ENCODE data around the gene PTK7. TPM values are rescaled to one million over a fixed set of nuclear protein-coding genes. Genes with fewer than 3 reads are reported as not detected.
"Not testable (repeated sequence)": the region's sequence is repeated elsewhere in the genome, so short reads cannot be mapped to it uniquely, and the experiment has no call there.

PTK7 gene
- total and polyA plus RNA-seq, 2 donors (not counting 1 experiment from before 2014, with no cell fraction given) = not detected

GRCh38 chr6:43078691-43079090 is 2.6 kb downstream of the PTK7 start:
- no peak for DNase-seq
- ChIA-PET POLR2A (no interaction called here), CTCF (no interaction called here)
- Histone ChIP-seq H3K9me3 (ENCODE audit: control extremely low read depth in 1 of 3, control insufficient read depth in 2 of 3, insufficient read depth in 1 of 3, low read length in 2 of 3) (peaks cover 0 to 4% (median 0%) of the 10 kb centered on the region in 3 donors), H3K4me3 (ENCODE audit: control extremely low read depth in 1 of 5, extremely low read depth in 1 of 5, insufficient read depth in 1 of 5, low read depth in 2 of 5, low read length in 4 of 5) (no peak overlapping the region), H3K27ac (ENCODE audit: low read length in 2 of 2) (no peak overlapping the region), H2AFZ (ENCODE audit: insufficient read depth, low read depth, low read length, poor library complexity, severe bottlenecking) (no peak overlapping the region), H3K4me1 (ENCODE audit: control insufficient read depth in 2 of 2, insufficient read depth in 2 of 2, low read length in 2 of 2) (peaks cover 14 to 15% of the 10 kb centered on the region in 2 donors), H3K27me3 (replicated peaks in 1 of 4; ENCODE audit: control extremely low read depth in 1 of 4, control insufficient read depth in 3 of 4, insufficient read depth in 4 of 4, low read length in 3 of 4) (peaks cover 0 to 26% (median 10%) of the 10 kb centered on the region in 4 experiments), H3K36me3 (replicated peaks in 1 of 2; ENCODE audit: control extremely low read depth in 1 of 2, control insufficient read depth in 1 of 2, extremely low read depth in 1 of 2, insufficient read depth in 2 of 2, low read length in 1 of 2) (peaks cover 0 to 3% of the 10 kb centered on the region in 2 experiments), H4K20me1 (ENCODE audit: control insufficient read depth, insufficient read depth, low read length, poor library complexity, severe bottlenecking) (no peaks in the 10 kb centered on the region), H3K4me2 (replicated peaks; ENCODE audit: low read depth, low read length, poor library complexity, severe bottlenecking) (no peak overlapping the region), H3K79me2 (ENCODE audit: control insufficient read depth, insufficient read depth, low read length) (no peaks in the 10 kb centered on the region), H3K9ac (ENCODE audit: low read length) (no peak overlapping the region)
- no CpG with 5 or more reads among the region's 2 CpGs for WGBS (ENCODE audit: insufficient coverage)
- Mint-ChIP-seq H3K27ac (no peak overlapping the region), H3K9me3 (ENCODE audit: insufficient read depth) (no peaks in the 10 kb centered on the region), H3K4me1 (peaks cover 12% of the 10 kb centered on the region), H3K27me3 (peaks cover 33% of the 10 kb centered on the region), H3K4me3 (no peak overlapping the region)
- TF ChIP-seq CTCF (IDR thresholded peaks at IDR 0.05) (no peak), EZH2 (IDR thresholded peaks at IDR 0.05; ENCODE audit: borderline replicate concordance, insufficient read depth, low read depth, low read length, poor library complexity, severe bottlenecking) (no peak)
- no peak for ATAC-seq (ENCODE audit: low read depth)
- intact Hi-C loops (cut with micrococcal nuclease) = no loop called here

- Histone ChIP-seq H3K4me2 (replicated peaks; ENCODE audit: low read depth, low read length, poor library complexity, severe bottlenecking) (no peak overlapping the region), H3K79me2 (ENCODE audit: control insufficient read depth, insufficient read depth, low read length) (no peaks in the 10 kb centered on the region), H3K27ac (ENCODE audit: low read length in 2 of 2) (no peak overlapping the region), H2AFZ (ENCODE audit: insufficient read depth, low read depth, low read length, poor library complexity, severe bottlenecking) (no peak overlapping the region), H4K20me1 (ENCODE audit: control insufficient read depth, insufficient read depth, low read length, poor library complexity, severe bottlenecking) (no peaks in the 10 kb centered on the region), H3K27me3 (replicated peaks in 1 of 4; ENCODE audit: control extremely low read depth in 1 of 4, control insufficient read depth in 3 of 4, insufficient read depth in 4 of 4, low read length in 3 of 4) (peaks cover 0 to 21% (median 8%) of the 10 kb centered on the region in 4 experiments), H3K9me3 (ENCODE audit: control extremely low read depth in 1 of 3, control insufficient read depth in 2 of 3, insufficient read depth in 1 of 3, low read length in 2 of 3) (peaks cover 0 to 4% (median 0%) of the 10 kb centered on the region in 3 donors), H3K4me1 (ENCODE audit: control insufficient read depth in 2 of 2, insufficient read depth in 2 of 2, low read length in 2 of 2) (peaks cover 11% of the 10 kb centered on the region in 2 donors), H3K4me3 (ENCODE audit: control extremely low read depth in 1 of 5, extremely low read depth in 1 of 5, insufficient read depth in 1 of 5, low read depth in 2 of 5, low read length in 4 of 5) (no peak overlapping the region), H3K9ac (ENCODE audit: low read length) (no peak overlapping the region), H3K36me3 (replicated peaks in 1 of 2; ENCODE audit: control extremely low read depth in 1 of 2, control insufficient read depth in 1 of 2, extremely low read depth in 1 of 2, insufficient read depth in 2 of 2, low read length in 1 of 2) (no peaks in the 10 kb centered on the region)
- WGBS (ENCODE audit: insufficient coverage) = 100% methylated on average over 3 of the region's 4 CpGs
- Mint-ChIP-seq H3K4me1 (peaks cover 8% of the 10 kb centered on the region), H3K27me3 (peaks cover 33% of the 10 kb centered on the region), H3K27ac (no peak overlapping the region), H3K9me3 (ENCODE audit: insufficient read depth) (no peaks in the 10 kb centered on the region), H3K4me3 (no peak overlapping the region)
- TF ChIP-seq EZH2 (IDR thresholded peaks at IDR 0.05; ENCODE audit: borderline replicate concordance, insufficient read depth, low read depth, low read length, poor library complexity, severe bottlenecking) (no peak), CTCF (IDR thresholded peaks at IDR 0.05) (no peak)
- no peak for ATAC-seq (ENCODE audit: low read depth)
- ChIA-PET POLR2A (interaction anchor here (0.6 kb wide), 1 partner anchor 170 kb away, joined by 5 read pairs; no protein-coding TSS in a partner anchor), CTCF (no interaction called here)
- intact Hi-C loops (cut with micrococcal nuclease) = no loop called here
- DNase-seq = no peak
Measured at GRCh38 chr6:43081043-43081442, 4.9 kb downstream of the PTK7 start.

DNA sequence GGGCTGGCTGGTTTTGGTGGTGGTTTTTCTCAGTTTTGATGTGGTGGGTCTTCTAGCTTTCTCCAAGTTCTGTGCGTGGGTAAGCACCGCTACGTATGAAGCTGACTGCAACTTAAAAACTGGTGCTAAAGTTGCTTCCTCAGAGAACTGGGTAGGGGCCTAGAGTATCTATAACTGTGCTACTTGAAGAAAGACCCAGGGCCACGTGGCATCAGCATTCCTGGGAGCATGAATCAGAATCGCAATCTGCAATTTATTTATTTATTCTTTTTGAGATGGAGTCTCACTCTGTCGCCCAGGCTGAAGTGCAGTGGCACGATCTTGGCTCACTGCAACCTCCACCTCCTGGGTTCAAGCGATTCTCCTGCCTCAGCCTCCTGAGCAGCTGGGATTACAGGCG is 5.8 kb downstream of the PTK7 start:
- H3K4me3 Mint-ChIP-seq; ATAC-seq (ENCODE audit: low read depth); H3K79me2 ChIP-seq (ENCODE audit: control insufficient read depth, insufficient read depth, low read length); H3K27ac Mint-ChIP-seq; H3K9ac ChIP-seq (ENCODE audit: low read length); H3K27ac ChIP-seq (ENCODE audit: low read length in 2 of 2); H3K9me3 Mint-ChIP-seq (ENCODE audit: insufficient read depth); DNase-seq; H3K4me1 ChIP-seq (ENCODE audit: control insufficient read depth in 2 of 2, insufficient read depth in 2 of 2, low read length in 2 of 2); CTCF ChIA-PET; H4K20me1 ChIP-seq (ENCODE audit: control insufficient read depth, insufficient read depth, low read length, poor library complexity, severe bottlenecking); H3K4me1 Mint-ChIP-seq; H3K4me2 ChIP-seq (replicated peaks; ENCODE audit: low read depth, low read length, poor library complexity, severe bottlenecking); POLR2A ChIA-PET; intact Hi-C loops (cut with micrococcal nuclease); H3K36me3 ChIP-seq (replicated peaks in 1 of 2; ENCODE audit: control extremely low read depth in 1 of 2, control insufficient read depth in 1 of 2, extremely low read depth in 1 of 2, insufficient read depth in 2 of 2, low read length in 1 of 2); H3K9me3 ChIP-seq (ENCODE audit: control extremely low read depth in 1 of 3, control insufficient read depth in 2 of 3, insufficient read depth in 1 of 3, low read length in 2 of 3); H2AFZ ChIP-seq (ENCODE audit: insufficient read depth, low read depth, low read length, poor library complexity, severe bottlenecking); H3K4me3 ChIP-seq (ENCODE audit: control extremely low read depth in 1 of 5, extremely low read depth in 1 of 5, insufficient read depth in 1 of 5, low read depth in 2 of 5, low read length in 4 of 5): not testable (repeated sequence)
- H3K27me3 Mint-ChIP-seq = peaks cover 31% of the 10 kb centered on the region
- 80% methylated on average over 1 of the region's 9 CpGs for WGBS (ENCODE audit: insufficient coverage)
- H3K27me3 ChIP-seq (replicated peaks in 1 of 4; ENCODE audit: control extremely low read depth in 1 of 4, control insufficient read depth in 3 of 4, insufficient read depth in 4 of 4, low read length in 3 of 4) = peaks cover 0 to 14% (median 5%) of the 10 kb centered on the region in 4 experiments
